HCT116 (cell line): ENCODE data around the gene POLRMT. TPM values are rescaled to one million over a fixed set of nuclear protein-coding genes. Genes with fewer than 3 reads are reported as not detected.

Source experiments
- ATAC-seq: fragments of 200-7000 bp; cut with Tn5 transposase; 2 replicates; pipeline ENCODE4 v1.9.1; 2020; ENCODE audit warnings: mild to moderate bottlenecking, moderate library complexity
- BruUV-seq: library from RNA; stranded (reverse); fragments of 400-500 nt; replicated peaks from 2 replicates; lab custom pipeline; 2021; lab: Mats Ljungman, UMichigan
- CTCF ChIA-PET: fragments of 300-600 bp; sonication (Branson Sonifier 250); formaldehyde crosslinking; loops from one replicate; lab custom pipeline; 2021; ENCODE audit warnings: antibody characterized with exemption; lab: Charles Lee
- POLR2A ChIA-PET: fragments of 300-600, 350-600 bp; sonication (Branson Sonifier 250); formaldehyde crosslinking; loops from one replicate; lab custom pipeline; 2021; ENCODE audit warnings: antibody characterized with exemption; lab: Charles Lee
- RAD21 ChIA-PET, 2 experiments: fragments of 300-600 bp; sonication (Branson Sonifier 250); formaldehyde crosslinking; loops; one replicate each; lab custom pipeline; 2023; ENCODE audit warnings: low total read pairs in 2 of 2; ENCODE audit not compliant: uncharacterized antibody in 2 of 2, unreplicated experiment in 2 of 2, low non-redundant PET in 1 of 2; lab: Charles Lee
- DNase-seq: peaks from one replicate; pipeline ENCODE4 v3.0.0-alpha.2; 2010; ENCODE audit warnings: low read depth, low spot score
- H2AFZ ChIP-seq: fragments of 200-600 bp; shearing (Covaris generic), sonication (generic); 2 replicates; pipeline ENCODE4 v1.6.1; 2017; ENCODE audit warnings: low read depth, mixed run types, mixed read lengths, antibody characterized with exemption, low read length; ENCODE audit not compliant: poor library complexity, severe bottlenecking
- H3K27ac ChIP-seq: 2 replicates; pipeline ENCODE4 v1.5.1; 2012; ENCODE audit warnings: low read depth, low read length
- H3K27me3 ChIP-seq: fragments of 200-600 bp; sonication (generic); 2 replicates; pipeline ENCODE4 v1.6.1; 2016; ENCODE audit warnings: mixed run types, low read length, mixed read lengths; ENCODE audit not compliant: insufficient read depth
- H3K36me3 ChIP-seq, 2 experiments: fragments of 200-500 bp in 1 of 2; fragments of 200-600 bp in 1 of 2; sonication (Bioruptor generic) in 1 of 2; sonication (generic) in 1 of 2; 2 replicates each; pipeline versions ENCODE4 v1.5.1 to v1.6.1; 2014 to 2016; ENCODE audit warnings: low read length in 2 of 2, inconsistent platforms in 1 of 2, mixed read lengths in 1 of 2, mixed run types in 1 of 2; ENCODE audit not compliant: insufficient read depth in 2 of 2, control insufficient read depth in 1 of 2
- H3K4me1 ChIP-seq, 2 experiments: fragments of 200-600 bp in 1 of 2; sonication (generic) in 1 of 2; 2 replicates each; pipeline versions ENCODE4 v1.5.1 to v1.6.1; 2012 to 2017; ENCODE audit warnings: low read length in 2 of 2, inconsistent platforms in 1 of 2, mild to moderate bottlenecking in 1 of 2, mixed read lengths in 1 of 2, mixed run types in 1 of 2, moderate library complexity in 1 of 2; ENCODE audit not compliant: insufficient read depth in 2 of 2, control insufficient read depth in 1 of 2
- H3K4me2 ChIP-seq: fragments of 200-600 bp; sonication (generic); 2 replicates; pipeline ENCODE4 v1.6.1; 2017; ENCODE audit warnings: mixed run types, low read length, mixed read lengths
- H3K4me3 ChIP-seq, 2 experiments: fragments of 200-600 bp in 1 of 2; sonication (generic) in 1 of 2; replicated peaks in 1 of 2; 2 replicates each; pipeline ENCODE4 v1.5.1; 2011 to 2016; ENCODE audit warnings: low read length in 2 of 2, control low read depth in 1 of 2, low read depth in 1 of 2, mild to moderate bottlenecking in 1 of 2, mixed read lengths in 1 of 2, mixed run types in 1 of 2
- H3K79me2 ChIP-seq: fragments of 200-600 bp; sonication (generic); 2 replicates; pipeline ENCODE4 v1.6.1; 2017; ENCODE audit warnings: mild to moderate bottlenecking, mixed run types, low read length, moderate library complexity, mixed read lengths; ENCODE audit not compliant: insufficient read depth
- H3K9ac ChIP-seq: fragments of 200-600 bp; sonication (generic); 2 replicates; pipeline ENCODE4 v1.6.1; 2016; ENCODE audit warnings: low read length, mixed read lengths
- H3K9me2 ChIP-seq: fragments of 200-600 bp; sonication (generic), shearing (Covaris generic); 2 replicates; pipeline ENCODE4 v1.6.1; 2017; ENCODE audit warnings: mixed run types, mild to moderate bottlenecking, moderate library complexity; ENCODE audit not compliant: insufficient read depth
- H3K9me3 ChIP-seq, 2 experiments: fragments of 200-500 bp in 1 of 2; fragments of 200-600 bp in 1 of 2; sonication (Bioruptor generic) in 1 of 2; sonication (generic) in 1 of 2; 2 replicates each; pipeline ENCODE4 v1.6.1; 2014 to 2017; ENCODE audit warnings: low read length in 2 of 2, mixed read lengths in 2 of 2, inconsistent platforms in 1 of 2, low read depth in 1 of 2, mild to moderate bottlenecking in 1 of 2, mixed run types in 1 of 2, moderate library complexity in 1 of 2; ENCODE audit not compliant: control insufficient read depth in 1 of 2, insufficient read depth in 1 of 2
- H4K20me1 ChIP-seq: fragments of 200-600 bp; sonication (generic), shearing (Covaris generic); 2 replicates; pipeline ENCODE4 v1.6.1; 2017; ENCODE audit warnings: mixed run types, mild to moderate bottlenecking, moderate library complexity; ENCODE audit not compliant: insufficient read depth
- EGR1 ChIP-seq: IDR thresholded peaks from 2 replicates; pipeline ENCODE4 v1.6.1; 2012; ENCODE audit warnings: low read depth
- ELF1 ChIP-seq: IDR thresholded peaks from 2 replicates; pipeline ENCODE4 v1.6.1; 2012; ENCODE audit warnings: low read depth, borderline replicate concordance
- JUND ChIP-seq: IDR thresholded peaks from 2 replicates; pipeline ENCODE4 v1.6.1; 2012
- POLR2A ChIP-seq: IDR thresholded peaks from 2 replicates; pipeline ENCODE4 v1.7.0; 2011; ENCODE audit warnings: borderline replicate concordance; ENCODE audit not compliant: insufficient read depth, insufficient read length; ENCODE audit errors: extremely low read depth
- POLR2AphosphoS5 ChIP-seq: IDR thresholded peaks from 2 replicates; pipeline ENCODE4 v1.6.1; 2011; ENCODE audit warnings: mild to moderate bottlenecking, low read depth, low read length, moderate library complexity
- SRF ChIP-seq: IDR thresholded peaks from 2 replicates; pipeline ENCODE4 v1.6.1; 2012; ENCODE audit warnings: low read depth
- ZFX ChIP-seq: fragments of 450-650 bp; IDR thresholded peaks from 2 replicates; pipeline ENCODE4 v1.6.1; 2017
- intact Hi-C: fragments of 100-400 bp; cut with micrococcal nuclease; formaldehyde crosslinking; loops from 2 replicates; pipeline ENCODE4 v1.10.0; 2022
- total RNA-seq: library from RNA; stranded (reverse); gene quantifications from one replicate; pipeline ENCODE4 v1.2.1, GENCODE V29; 2021; ENCODE audit not compliant: unreplicated experiment
- TF ChIP-seq, protein P1 (sequence below): IDR thresholded peaks from 2 replicates; pipeline ENCODE4 v1.6.1; 2012

Gene POLRMT
- total RNA-seq, 1 experiment from 2014 or later, result 138 TPM

- TF ChIP-seq POLR2AphosphoS5 (peak; percentile 84), EGR1 (no peak), ZFX (peak; percentile 47; the same call in 1 of the 2 replicates), SRF (no peak)
- TF ChIP-seq, all 23 proteins: peak for 3
Observed at GRCh38 chr19:676339-677105, 43.2 kb upstream of the POLRMT start, which contains the start of gene FSTL3 (continued).

- CTCF ChIA-PET, result no interaction called here
- peak overlapping the region; percentile 90 for H3K9ac ChIP-seq
- no peak for TF ChIP-seq POLR2A
- no peak for TF ChIP-seq JUND
- TF ChIP-seq, protein P1, sequence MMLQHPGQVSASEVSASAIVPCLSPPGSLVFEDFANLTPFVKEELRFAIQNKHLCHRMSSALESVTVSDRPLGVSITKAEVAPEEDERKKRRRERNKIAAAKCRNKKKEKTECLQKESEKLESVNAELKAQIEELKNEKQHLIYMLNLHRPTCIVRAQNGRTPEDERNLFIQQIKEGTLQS, result no peak
- no peak for TF ChIP-seq ELF1
- TF ChIP-seq, all 23 proteins: peak for 0
- ChIA-PET POLR2A (interaction anchor here (1.2 kb wide), 2 partner anchors 13 to 28 kb away, joined by 4 to 5 read pairs; partner anchors contain the start of gene RNF126), RAD21 (no interaction called here)
- Histone ChIP-seq H4K20me1 (no peaks in the 10 kb centered on the region), H3K9me3 (no peaks in the 10 kb centered on the region), H2AFZ (no peak overlapping the region), H3K79me2 (peaks cover 22% of the 10 kb centered on the region; the same call in 1 of the 2 replicates), H3K27ac (peak overlapping the region; percentile 75; the same call in 1 of the 2 replicates), H3K4me2 (peak overlapping the region; percentile 98), H3K36me3 (no peaks in the 10 kb centered on the region; a peak in 1 of 4 replicates), H3K27me3 (no peaks in the 10 kb centered on the region), H3K4me1 (peaks cover 17 to 42% of the 10 kb centered on the region in 2 experiments), H3K9me2 (no peaks in the 10 kb centered on the region), H3K4me3 (peak overlapping the region; percentile 62 to 85)
- DNase-seq (no peak), ATAC-seq (no peak)
- BruUV-seq, result no TSS peak
- intact Hi-C loops, result no loop called here
Observed at GRCh38 chr19:676007-676338, 42.6 kb upstream of the POLRMT start.
